ENCODE data around the gene EIF3D. TPM values are rescaled to one million over a fixed set of nuclear protein-coding genes. Genes with fewer than 3 reads are reported as not detected.

Gene EIF3D
- total RNA-seq, 1 donor, result 336 TPM

DNA sequence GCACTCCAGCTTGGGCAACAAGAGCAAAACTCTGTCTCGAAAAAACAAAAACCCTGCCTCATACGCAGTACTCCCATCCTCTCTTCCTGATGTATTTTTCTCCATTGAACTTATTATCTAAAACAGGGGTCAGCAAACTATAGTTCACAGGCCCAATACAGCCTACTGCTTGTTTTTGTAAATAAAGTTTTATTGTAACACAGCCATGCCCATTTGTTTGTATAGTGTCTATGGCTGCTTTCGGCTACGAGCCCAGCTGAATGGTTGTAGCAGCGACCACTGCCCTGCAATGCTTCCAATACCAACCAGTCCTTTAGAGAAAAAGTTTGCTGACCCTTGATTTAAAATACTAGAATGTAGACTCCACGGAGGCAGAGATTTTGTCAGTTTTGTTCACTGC lies 53.6 kb downstream of the EIF3D start:
- no peak overlapping the region for H3K4me3 ChIP-seq (ENCODE audit: low read depth, low read length)
- DNase-seq (ENCODE audit: low read depth), result no peak
- TF ChIP-seq, protein P1, sequence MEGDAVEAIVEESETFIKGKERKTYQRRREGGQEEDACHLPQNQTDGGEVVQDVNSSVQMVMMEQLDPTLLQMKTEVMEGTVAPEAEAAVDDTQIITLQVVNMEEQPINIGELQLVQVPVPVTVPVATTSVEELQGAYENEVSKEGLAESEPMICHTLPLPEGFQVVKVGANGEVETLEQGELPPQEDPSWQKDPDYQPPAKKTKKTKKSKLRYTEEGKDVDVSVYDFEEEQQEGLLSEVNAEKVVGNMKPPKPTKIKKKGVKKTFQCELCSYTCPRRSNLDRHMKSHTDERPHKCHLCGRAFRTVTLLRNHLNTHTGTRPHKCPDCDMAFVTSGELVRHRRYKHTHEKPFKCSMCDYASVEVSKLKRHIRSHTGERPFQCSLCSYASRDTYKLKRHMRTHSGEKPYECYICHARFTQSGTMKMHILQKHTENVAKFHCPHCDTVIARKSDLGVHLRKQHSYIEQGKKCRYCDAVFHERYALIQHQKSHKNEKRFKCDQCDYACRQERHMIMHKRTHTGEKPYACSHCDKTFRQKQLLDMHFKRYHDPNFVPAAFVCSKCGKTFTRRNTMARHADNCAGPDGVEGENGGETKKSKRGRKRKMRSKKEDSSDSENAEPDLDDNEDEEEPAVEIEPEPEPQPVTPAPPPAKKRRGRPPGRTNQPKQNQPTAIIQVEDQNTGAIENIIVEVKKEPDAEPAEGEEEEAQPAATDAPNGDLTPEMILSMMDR (IDR thresholded peaks at IDR 0.05; ENCODE audit: insufficient read depth, low read length), result no peak

DNA sequence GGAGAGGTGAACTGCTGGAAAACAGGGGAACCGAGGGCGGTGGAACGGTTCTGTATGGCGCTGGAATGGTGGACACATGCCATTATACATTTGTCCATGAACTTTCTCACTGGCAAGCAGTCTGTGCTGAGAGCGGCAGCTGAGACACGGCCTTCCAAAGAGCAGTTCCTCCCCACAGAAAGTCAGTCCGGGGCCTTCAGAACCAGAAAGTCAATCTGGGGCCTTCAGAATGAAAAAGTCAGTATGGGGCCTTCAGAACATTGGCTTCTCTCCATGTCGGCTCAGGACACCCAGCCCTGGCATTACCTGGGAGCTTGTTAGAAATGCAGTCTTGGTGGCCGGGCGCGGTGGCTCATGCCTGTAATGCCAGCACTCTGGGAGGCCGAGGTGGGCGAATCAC lies 56.3 kb downstream of the EIF3D start:
- DNase-seq (ENCODE audit: low read depth), result no peak
- TF ChIP-seq, protein P1 (IDR thresholded peaks at IDR 0.05; ENCODE audit: insufficient read depth, low read length), result no peak
- H3K4me3 ChIP-seq (ENCODE audit: low read depth, low read length), result no peak overlapping the region

DNA sequence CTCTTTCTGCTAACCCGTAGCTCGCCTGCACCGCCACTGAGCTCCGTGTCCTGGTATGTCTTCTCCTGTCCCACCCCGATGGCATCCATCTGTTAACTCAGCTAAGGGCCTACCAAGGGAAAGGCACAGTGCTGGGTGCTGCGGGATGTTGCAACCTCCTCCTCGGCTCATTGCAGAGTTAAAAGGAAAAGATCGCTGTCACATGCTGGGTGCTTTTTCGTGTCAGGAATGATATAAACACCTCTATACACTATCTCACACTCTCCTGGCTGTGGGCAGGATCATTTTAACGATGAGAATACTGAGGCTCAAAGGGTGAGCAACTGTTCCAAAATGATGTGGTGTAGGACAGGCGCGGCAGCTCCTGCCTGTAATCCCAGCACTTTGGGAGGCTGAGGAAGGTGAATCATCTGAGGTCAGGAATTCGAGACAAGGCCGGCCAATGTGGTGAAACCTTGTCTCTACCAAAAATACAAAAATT lies 57.6 kb downstream of the EIF3D start:
- H3K4me3 ChIP-seq (ENCODE audit: low read depth, low read length), result no peak overlapping the region
- TF ChIP-seq, protein P1 (IDR thresholded peaks at IDR 0.05; ENCODE audit: insufficient read depth, low read length), result no peak
- peak; percentile 23 for DNase-seq (ENCODE audit: low read depth)

DNA sequence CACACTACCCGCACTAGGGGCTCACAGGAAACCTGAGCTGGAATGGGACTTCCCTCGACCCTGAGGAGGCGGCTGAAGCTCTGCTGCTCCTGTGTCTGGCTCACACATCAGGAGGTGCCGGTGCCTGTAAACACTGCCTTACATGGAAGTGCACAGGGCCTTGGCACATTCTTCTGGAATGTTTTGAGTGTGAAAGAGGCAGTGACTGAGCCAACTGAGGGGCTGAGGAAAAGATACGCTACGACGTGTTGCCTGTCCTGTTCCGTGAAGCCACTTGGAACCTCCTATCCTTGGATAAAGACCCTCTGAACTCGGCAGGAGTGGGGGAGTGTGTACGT lies 58.0 kb downstream of the EIF3D start:
- no peak for DNase-seq (ENCODE audit: low read depth)
- TF ChIP-seq, protein P1 (IDR thresholded peaks at IDR 0.05; ENCODE audit: insufficient read depth, low read length), result no peak
- no peak overlapping the region for H3K4me3 ChIP-seq (ENCODE audit: low read depth, low read length)

DNA sequence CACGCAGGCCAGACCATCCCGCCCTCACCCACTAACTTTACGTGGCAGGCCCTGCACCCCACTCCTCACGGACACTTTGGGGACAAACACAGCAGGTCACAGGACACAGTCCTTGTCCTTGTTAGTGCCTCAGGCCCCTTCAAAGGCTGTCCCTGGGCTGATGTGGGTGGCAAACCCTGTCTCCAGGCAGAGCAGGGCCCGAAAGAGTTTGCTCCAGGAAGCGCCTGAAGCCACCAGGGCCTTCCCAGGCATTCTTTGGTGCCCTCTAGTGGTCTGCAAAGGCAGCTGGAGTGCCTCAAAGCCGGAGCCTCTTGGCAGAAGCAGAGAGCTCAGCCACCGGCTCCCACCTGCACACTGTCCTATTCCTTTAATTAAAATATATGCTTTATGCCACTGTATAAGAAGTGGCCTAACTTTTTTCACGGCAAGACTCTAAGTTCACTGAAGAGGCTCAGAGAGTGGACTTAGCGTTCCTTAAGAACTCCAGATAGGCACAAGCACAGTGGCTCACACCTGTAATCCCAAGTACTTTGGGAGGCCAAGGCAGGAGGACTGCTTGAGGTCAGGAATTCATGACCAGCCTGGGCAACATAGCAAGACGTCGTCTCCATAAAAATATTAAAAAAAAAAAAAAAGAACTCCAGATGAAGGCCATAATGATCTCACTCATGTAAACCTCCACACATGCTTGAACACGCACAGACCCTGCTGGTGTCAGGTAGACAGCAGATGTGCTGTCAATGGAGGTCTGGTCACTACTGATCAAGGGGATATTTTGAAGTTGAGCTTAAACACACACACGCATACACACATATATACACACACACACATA lies 58.6 kb downstream of the EIF3D start:
- peak; percentile 90 for DNase-seq (ENCODE audit: low read depth)
- no peak overlapping the region for H3K4me3 ChIP-seq (ENCODE audit: low read depth, low read length)
- TF ChIP-seq, protein P1 (IDR thresholded peaks at IDR 0.05; ENCODE audit: insufficient read depth, low read length), result peak; percentile 97

DNA sequence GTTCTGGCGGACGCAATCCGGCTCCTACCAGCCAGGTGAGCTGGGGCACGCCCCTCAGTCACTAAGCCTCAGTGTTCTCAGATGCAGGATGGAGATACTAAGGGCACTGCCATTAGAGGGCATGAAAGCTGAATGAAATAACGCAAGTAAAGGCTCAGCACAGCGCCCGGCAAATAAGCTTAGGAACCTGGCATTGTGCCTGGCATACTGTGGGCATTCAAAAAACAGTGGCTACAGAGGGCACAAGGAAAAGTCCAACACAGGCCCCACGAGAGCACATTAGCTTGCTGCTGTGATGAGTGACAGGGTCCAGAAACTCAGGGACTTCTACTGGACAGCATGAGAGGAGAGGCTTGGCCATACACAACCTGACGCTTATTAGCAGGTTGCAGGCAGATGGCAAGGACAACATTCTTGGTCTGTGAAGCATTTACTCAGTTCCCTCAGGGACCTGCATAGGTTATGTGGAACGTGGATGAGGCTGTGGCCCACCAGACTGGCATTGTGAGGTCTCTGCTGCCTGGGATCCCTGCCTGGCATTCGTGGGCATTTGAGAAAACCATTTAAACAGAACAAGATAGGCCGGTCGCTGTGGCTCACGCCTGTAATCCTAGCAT lies 59.8 kb downstream of the EIF3D start:
- TF ChIP-seq, protein P1 (IDR thresholded peaks at IDR 0.05; ENCODE audit: insufficient read depth, low read length), result no peak
- no peak for DNase-seq (ENCODE audit: low read depth)
- H3K4me3 ChIP-seq (ENCODE audit: low read depth, low read length), result no peak overlapping the region

Data from fibroblast of the aortic adventitia (primary cell).